Measurements from ENCODE around the gene KIRREL1. TPM values are rescaled to one million over a fixed set of nuclear protein-coding genes. Genes with fewer than 3 reads are reported as not detected.
A peak's percentile ranks its signal among the peaks of the same experiment; 100 is the strongest.

Gene KIRREL1
- total RNA-seq = 14.9 and 16.8 TPM in 2 replicates

DNA sequence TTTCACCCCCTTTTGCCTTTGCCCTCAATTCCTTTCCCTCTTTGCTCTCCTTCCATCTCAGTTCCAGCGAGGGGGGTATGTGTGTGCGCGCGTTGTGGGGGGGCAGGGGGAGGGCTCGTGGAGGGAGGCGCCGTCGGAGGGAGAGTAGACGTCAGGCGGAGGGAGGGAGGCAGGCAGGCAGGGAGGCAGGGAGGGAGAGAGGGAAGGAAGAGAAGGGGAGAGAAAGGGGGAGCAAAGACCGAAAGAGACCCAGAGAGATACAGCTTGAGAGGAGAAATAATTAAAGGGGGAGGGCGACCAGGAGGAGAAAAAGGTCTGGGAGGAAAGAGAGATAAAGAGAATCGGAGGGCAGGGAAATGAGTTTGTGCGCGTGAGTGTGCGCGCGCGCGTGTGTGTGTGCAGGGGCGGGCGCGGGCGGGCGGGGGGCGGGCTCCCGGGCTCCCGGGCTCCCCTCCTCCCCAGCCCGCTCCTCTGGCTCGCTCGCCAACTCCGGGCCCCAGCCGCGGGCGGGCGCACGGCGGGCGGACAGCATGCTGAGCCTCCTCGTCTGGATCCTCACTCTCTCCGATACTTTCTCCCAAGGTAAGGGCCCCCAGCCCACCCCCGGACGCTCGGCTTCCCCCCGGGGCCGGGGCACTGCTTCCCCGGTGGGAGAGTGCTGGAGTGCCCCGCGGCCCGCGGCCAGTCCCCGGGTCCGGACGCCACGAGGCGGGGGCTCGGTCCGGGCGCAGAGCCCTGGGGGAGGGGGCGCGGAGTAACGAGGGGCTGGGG lies at the start of gene KIRREL1:
Gene KIRREL1, plus strand, starts transcription at position 499 of the 771 bp plus-strand sequence. Its CDS starts 32 bp downstream, at position 531.
- peak; percentile 71 to 80 for DNase-seq (ENCODE audit: low read depth in 2 of 2)

DNA sequence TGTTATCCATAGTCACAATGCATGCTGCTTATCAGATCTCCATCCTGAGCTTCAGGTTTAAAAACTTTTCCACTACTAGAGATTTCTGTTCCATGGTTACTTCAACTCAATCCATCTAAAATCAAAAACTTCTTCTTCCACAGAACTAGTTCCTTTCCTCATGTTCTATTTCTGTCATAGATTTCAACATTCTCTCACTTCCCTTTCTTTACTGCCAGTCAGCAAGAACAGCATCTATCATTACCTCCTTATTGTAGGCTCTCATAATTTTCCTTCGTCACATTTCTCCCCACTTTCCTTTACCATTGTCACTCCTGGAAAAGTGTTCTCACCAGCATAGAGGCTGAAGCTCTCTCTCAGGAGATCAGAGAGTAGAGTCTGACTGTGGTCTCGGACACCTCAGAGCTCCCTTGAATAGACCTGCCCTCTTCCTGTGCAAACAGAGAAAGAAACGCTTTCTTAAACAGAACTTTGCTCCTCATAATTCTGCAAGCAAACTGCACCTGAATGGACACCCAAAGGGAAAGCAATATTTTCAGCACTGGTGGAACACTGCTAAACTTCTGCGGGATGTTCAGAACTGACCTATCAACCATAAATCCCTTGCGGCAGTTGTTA lies 48.7 kb upstream of the KIRREL1 start:
- no peak for DNase-seq (ENCODE audit: low read depth in 2 of 2)

DNA sequence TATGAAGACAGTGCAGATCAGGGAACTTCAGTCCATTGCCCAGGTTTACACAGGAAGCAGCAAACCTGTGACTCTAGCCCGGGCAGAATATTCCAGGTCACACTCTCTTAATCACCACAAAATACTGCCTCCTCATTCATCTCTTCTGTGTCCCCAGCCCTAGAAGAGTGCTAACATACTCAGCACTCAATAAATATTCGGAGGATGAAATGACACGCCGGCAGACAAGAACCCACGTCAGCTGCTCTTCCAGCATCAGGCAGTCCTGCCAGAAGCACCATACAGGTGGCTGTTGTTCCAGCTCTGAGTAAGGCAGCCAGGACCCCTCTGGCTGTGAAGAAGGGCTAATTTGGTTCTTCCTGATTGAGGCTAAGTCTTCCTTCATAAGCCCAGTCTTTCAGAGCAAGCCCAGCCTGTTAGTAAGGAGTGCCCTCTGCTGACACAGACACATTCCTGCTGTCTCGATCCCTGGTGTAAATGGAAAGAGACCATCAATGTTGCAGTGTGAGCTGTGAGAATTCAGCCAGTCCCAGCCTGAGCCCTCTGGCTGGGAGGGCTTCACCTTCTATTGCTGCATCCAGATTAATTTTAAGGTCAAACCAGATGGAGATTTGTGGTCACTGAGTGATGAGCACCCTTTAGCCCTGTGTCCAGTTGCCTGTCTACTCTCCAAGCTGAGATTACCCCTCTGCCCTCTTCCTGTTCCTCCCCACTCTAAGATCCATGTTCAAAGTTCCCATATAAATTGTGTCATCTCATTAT lies 45.0 kb upstream of the KIRREL1 start:
- DNase-seq (ENCODE audit: low read depth in 2 of 2) = peak; percentile 32 to 34

DNA sequence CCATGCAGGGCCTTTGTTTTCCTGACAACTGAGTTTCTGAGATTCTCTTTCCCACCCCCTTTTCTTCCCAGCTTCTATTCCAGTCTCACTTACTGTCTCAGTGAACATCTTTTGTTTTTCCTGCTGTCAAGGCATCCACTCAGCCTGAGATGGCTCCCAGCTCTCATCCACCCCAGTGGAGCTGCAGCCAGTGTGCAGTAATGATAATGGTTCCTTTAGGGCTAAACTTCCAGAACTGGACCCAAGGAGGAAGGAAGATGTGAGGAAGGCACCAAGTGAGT lies 44.4 kb upstream of the KIRREL1 start:
- no peak for DNase-seq (ENCODE audit: low read depth in 2 of 2)

DNA sequence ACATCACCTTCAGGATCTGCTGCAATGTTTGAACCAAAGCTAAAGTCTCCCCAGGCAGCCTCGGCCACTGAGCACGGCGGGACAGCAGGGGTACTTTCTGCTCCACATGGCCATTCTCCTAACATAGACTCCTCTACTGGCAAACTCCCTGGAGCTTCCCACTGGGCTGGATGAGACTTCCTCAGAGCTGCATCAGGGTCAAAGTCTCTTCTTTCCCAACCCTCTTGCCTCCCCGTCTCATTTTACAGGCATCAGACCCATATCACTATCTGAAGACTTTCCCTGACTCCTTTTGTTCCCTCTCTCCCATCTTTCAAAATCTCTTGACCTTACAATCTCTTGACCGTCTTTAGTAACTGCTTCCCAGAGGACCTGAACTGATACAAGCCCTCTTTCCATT lies 42.2 kb upstream of the KIRREL1 start:
- no peak for DNase-seq (ENCODE audit: low read depth in 2 of 2)

DNA sequence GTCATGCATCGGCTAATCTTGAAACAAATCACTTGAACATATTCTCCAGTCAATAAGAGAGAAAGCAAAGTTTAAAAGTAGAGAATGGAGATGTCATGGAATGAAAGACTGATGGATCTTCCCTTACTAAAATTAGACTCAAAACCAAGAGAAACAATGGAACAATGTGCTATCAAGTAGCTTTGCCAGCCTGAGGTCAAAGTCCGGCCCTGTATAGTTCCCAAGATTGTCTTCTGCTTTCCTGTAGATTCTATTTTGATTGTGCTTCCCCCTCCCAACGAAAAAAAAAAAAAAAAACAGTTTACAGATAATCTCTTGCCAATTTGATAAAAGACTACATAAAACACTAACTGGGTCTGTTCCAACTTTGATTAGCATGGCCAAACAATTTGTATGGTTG lies 40.8 kb upstream of the KIRREL1 start:
- peak; percentile 7 to 33 for DNase-seq (ENCODE audit: low read depth in 2 of 2)

DNA sequence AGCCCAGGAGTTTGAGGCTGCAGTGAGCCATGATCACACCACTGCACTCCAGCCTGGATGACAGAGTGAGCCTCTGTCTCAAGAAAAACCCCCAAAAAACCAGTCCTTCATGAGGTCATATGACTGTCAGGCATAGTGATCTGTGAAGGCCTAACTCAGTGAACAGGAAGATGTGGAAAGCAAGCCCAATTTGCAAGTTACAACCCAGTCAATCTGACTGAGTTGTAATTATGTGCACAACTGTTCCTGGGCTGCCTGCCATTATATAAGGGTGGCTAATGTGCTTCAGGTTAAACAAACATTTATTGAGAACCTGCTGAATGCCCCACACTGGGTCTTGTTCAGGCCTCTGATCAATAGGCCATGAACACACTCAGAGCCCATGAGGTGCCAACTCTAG lies 38.2 kb upstream of the KIRREL1 start:
- no peak for DNase-seq (ENCODE audit: low read depth in 2 of 2)

DNA sequence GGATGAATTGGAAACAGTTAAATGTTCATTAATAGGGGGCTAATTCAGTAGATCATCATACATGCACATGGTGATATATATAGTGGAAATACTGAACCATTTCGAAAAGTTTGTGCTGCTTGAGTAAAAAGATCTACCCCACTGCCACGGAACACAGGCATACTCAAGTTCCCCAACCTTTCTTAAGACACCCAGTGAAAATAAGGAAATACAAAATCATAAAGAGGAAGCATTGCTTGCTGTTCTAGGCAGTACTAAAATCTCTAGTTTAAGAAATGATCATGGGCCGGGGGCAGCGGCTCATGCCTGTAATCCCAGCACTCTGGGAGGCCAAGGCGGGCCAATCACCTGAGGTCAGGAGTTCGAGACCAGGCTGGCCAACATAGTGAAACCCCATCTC lies 37.6 kb upstream of the KIRREL1 start:
- no peak for DNase-seq (ENCODE audit: low read depth in 2 of 2)

DNA sequence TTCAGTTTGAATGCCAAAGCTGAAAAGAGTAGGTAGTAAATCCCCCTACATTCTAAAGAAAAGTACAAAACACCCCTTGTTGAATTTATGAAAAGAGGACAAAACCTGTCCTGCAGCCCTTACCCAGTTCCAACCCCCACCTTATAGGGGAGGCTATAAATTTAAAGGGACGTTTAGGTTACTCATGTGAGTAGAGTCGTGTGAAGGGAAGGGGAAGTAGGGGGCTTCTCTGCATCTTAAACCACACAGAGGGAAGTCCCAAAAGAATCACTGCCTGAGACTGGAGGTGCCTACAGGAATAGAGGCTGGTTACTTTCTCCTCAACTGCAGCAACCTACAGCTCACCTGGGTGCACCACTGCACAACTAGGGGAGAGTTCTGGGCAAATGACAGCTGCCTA lies 36.7 kb upstream of the KIRREL1 start:
- no peak for DNase-seq (ENCODE audit: low read depth in 2 of 2)

DNA sequence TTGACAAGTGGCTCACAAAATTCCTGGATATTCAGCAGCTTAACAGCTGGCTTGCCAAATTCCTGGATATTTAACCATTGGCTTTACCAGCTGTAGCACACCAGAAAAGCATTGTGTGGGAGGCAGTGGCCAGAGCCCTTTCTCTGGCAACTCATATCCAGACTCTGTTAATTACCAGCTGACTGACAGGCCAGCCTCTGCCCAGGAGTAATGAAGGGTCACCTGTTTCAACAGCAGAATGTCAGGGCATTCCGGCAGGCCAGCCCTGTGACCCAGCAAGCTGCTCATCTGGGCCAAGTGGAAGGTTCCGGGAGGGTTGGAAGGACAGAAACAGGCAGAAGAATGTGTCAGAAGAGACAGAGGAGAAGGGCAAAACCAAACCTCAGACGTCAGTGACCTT lies 35.2 kb upstream of the KIRREL1 start:
- DNase-seq (ENCODE audit: low read depth in 2 of 2) = no peak

DNA sequence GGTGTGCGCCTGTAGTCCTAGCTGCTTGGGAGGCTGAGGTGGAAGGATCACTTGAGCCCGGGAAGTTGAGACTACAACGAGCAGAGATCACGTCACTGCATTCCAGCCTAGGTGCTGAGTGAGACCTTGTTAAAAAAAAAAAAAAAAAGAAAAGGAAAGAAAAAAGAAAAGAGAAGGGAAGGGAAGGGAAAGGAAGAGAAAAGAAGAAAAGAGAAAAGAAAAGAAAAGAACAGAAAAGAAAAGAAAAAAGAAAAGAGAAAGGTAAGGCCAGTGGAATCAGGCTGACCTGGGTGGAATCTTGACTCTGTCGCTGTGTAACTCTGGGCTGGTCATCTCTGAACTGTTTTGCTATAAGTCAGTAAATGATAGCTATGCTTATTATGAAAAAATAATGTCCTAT lies 33.7 kb upstream of the KIRREL1 start:
- no peak for DNase-seq (ENCODE audit: low read depth in 2 of 2)

DNA sequence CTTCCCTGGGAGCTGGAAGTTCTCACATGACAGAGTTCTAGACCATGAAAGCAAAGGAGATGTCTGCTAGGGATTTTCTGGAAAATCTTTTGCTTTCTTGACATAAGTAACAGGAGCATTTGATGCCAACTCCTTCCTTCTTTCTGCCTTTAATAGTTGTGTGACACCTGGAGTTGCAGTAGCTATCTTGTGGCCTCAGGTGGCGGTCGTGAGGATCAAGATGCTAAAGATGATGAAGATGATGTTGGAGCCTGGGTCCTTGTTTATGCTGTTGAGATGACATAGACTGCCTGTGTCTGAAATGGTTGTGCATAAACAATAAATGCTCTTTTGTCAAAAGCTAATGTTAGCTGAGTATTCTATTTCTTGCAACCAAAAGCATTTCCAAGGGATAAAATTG lies 32.7 kb upstream of the KIRREL1 start:
- DNase-seq (ENCODE audit: low read depth in 2 of 2) = no peak

DNA sequence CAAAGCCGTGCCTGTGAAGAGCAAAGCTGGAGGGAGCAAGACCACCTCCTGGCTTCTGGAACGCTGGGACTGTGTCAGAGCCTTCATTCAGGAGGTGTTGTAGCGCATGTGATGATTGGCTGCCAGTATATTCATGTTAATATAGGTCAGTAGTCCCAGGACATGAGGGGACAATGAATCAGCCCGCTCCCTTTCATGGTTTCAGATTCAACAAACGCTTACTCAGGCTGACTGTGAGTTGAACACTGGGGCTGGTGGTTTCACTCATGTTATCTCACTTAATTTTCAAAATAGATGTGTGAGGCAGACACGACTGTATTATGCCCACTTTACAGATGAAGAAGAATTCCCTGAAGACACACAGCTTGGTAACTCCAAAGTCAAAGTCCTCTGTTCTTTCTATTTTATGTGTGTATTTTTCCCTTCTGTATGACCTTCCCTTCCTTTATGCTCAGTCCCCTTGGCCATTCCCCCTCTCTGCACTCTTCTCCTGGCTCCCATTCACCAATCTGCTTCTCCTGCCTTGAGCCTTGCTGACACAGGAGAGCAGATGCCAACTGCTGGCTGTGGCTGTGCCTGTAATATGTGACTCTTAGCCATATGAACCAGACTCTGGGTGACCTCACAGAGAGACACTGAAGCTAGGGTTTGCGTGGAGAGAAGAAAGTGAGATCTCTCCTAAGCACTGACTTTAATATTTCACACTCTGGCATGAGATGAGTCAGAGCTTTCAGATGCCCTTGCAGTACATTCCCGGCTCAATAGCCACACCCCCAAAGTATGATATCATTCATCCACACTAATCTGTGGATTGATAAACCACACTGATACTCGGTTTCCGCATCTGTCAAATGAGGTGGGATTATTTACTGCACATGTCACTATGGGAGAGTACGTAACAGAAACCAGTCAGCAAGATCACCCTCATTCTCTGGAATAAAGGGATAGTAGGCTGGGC lies 31.4 kb upstream of the KIRREL1 start:
- DNase-seq (ENCODE audit: low read depth in 2 of 2) = peak; percentile 6 to 64

DNA sequence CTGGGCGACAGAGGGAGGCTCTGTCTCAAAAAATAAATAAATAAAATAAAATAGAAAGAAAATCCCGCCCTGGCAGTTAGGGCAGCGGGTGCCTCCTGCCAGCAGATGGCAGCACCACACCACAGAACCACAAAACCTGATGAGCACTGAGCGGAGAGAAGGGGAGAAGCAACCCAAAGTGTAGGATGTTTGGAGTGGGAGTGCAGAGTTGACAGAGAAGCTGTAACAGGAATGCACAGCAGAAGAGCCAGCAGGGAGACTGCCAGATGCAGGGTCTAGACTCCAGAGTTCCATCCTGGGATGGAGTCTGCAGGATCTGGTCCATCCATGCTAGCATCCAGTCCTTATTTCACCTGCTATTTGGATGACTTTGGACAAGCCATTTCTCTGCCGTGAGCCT lies 29.7 kb upstream of the KIRREL1 start:
- DNase-seq (ENCODE audit: low read depth in 2 of 2) = peak; percentile 64 to 77

DNA sequence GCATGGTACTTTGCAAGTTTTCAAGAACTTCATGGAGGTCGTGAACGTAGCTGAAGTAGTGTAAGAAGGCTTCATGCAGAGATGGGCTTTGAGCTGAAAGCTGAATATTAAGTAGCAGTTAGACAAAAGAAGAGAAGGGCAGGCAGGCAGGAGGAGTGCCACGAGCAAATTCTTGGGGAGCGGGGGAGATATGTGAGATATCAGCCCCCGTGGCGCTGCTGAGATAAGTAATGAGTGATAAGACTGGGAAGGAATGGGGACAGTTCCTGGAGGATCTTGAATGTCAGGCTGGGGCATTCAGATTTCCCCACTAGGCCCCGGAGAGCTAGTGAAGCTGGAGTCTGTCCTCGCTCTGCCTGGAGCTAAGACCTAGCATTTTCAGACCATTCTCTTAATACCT lies 27.9 kb upstream of the KIRREL1 start:
- DNase-seq (ENCODE audit: low read depth in 2 of 2) = no peak

DNA sequence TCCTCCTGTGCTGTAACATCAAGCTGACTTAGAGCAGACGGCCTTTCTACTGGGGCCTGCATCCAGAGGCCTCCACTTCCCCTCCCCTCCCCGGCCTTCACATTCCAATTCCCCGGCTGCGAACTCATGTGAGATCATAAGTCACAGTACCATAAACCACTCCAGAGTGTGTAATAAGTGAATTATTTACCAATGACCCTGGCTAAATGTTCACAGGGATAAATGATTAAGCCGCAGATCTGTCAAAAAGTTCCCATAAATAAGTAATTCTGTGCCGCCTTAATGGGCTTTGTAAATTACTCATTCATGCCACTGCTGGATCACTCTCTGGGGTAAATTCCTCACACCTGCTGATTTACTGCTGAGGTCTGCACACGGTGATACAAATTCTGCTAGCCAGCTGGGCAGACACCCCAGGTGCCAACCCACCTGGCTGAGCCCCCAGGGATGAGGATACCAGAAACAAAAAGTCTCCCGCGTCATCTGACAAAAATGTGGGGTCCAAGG lies 27.4 kb upstream of the KIRREL1 start:
- DNase-seq (ENCODE audit: low read depth in 2 of 2) = no peak

DNA sequence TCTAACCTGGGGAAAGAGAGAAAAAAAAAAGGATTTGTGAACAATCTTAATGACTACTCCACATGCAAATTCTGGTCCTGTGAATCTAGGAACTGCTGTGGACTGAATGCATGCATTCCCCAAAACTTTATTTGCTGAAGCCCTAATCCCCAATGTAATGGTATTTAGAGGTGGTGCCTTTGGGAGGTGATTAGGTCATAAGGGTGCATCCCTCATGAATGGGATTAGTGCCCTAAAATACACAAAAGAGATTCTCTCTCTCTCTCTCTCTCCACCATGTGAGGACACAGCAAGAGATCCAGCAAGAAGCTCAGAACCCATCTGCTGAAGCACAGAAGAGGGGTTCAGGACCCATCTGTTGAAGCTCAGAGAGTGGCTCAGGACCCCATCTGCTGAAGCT lies 26.2 kb upstream of the KIRREL1 start:
- DNase-seq (ENCODE audit: low read depth in 2 of 2) = no peak

DNA sequence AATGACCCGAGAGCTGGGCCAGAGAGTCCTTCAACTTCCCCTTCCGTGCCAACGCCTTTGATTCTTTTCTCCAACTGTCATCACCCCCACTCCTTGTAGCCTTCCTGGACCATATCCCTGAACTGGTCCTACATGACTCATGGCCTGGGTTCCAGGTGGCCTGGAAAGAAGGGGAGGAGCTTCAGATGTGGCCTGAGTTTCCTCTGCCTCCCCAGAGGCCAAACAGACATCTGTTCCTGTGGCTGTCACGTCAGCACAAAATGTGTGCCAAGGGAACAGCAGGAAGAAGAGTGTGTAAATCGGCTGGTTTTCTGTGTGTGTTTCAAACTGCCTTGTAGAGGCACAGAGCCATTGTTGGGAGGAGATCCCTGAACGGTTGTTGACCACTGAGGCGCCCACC lies 24.9 kb upstream of the KIRREL1 start:
- DNase-seq (ENCODE audit: low read depth in 2 of 2) = peak; percentile 53 to 84

DNA sequence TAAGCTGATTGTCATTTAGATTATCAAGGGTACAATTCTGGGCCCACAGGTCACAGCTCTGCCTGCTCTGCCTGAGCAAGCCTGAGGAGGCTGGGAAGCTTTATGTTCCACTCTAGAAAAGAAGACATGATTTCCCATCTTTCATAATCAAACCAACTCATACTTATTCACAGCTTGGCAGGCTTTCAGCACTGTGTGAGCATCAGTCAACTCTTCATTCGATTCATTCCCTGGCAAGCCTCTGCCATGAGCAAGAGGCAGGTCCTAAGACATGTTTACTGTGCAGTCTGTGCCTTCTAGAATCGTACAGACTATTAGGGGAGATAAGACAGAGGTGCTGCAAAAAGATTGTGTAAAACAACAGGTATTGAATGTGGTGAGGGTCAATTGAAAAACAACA lies 24.5 kb upstream of the KIRREL1 start:
- peak; percentile 17 to 85 for DNase-seq (ENCODE audit: low read depth in 2 of 2)

DNA sequence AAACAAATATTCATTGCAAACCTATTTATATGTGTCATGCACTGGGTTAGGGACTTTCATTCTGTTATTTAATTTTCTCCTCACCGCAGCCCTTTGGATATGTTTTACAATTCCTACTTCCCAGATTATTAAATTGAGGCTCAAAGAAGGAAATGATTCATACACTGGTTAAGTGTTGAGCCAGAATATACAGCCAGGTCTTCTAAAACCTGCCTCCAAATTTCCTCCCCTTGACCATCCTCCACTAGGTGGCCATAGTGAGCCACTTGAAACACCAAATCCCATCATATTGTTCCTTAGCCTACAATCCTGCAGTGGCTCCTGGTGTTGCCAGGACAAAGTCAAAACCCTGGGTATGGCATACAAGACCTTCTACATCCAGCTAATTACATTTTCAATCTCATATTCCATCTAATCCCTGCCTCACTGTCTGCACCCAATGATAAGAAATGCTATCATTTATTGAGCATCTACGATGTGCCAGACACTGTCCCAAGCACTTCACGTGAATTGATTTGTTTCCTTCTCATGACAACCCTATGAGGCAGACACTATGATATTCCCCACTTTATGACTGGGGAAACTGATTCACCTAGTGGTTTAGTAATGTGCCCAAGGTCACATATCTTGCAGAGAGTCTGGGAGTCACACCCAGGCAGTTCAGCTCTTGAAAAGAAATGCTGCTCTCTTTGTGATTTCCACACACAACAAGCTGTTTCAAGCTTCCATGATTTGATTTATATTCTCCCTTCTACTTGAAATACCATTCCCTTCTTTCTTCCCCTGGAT lies 23.6 kb upstream of the KIRREL1 start:
- peak; percentile 87 to 90 for DNase-seq (ENCODE audit: low read depth in 2 of 2)

DNA sequence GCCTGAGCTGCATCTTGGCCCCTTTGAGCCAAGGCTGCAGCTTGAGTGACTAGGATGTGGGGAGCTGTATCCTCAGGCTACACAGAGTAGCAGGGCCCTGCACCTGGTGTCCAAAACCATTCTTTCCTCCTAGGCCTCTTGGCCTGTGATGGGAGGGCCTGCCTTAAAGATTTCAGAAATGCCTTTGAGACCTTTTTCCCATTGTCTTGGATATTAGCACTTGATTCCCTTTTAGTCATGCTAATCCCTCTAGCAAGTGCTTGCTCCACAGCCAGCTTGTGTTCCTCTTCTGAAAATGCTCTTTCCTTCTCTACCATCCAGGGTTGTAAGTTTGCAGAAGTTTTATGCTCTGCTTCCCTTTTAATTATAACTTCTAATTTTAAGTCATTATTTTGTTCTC lies 21.7 kb upstream of the KIRREL1 start:
- no peak for DNase-seq (ENCODE audit: low read depth in 2 of 2)
